Ascending aorta (tissue), 2 donors: ENCODE results near the gene RIMS4. TPM values are rescaled to one million over a fixed set of nuclear protein-coding genes. Genes with fewer than 3 reads are reported as not detected.

Experiments used
- DNase-seq, 2 donors: peaks; one replicate each; pipeline ENCODE4 v3.0.0-alpha.2; 2019; ENCODE audit warnings: low spot score in 2 of 2
- H3K27ac ChIP-seq, 2 donors: fragments of 200-600 bp; sonication (generic); one replicate each; pipeline ENCODE4 v1.5.1; 2016 to 2017; ENCODE audit warnings: mild to moderate bottlenecking in 1 of 2
- H3K27me3 ChIP-seq: fragments of 200-600 bp; sonication (generic); one replicate; pipeline ENCODE4 v1.5.1; 2017
- H3K36me3 ChIP-seq, 2 donors: fragments of 200-600 bp; sonication (generic); one replicate each; pipeline ENCODE4 v1.5.1; 2016
- H3K4me1 ChIP-seq, 2 donors: fragments of 200-600 bp; sonication (generic); one replicate each; pipeline ENCODE4 v1.5.1; 2016 to 2017; ENCODE audit warnings: mild to moderate bottlenecking in 1 of 2
- H3K4me3 ChIP-seq, 2 donors: fragments of 200-600 bp; sonication (generic); one replicate each; pipeline ENCODE4 v1.5.1; 2016 to 2017; ENCODE audit warnings: mild to moderate bottlenecking in 1 of 2
- H3K9me3 ChIP-seq, 2 donors: fragments of 200-600 bp; sonication (generic); one replicate each; pipeline ENCODE4 v1.5.1; 2016
- CTCF ChIP-seq, 3 experiments: fragments of 200-600 bp in 2 of 3; fragments of 450-650 bp in 1 of 3; sonication (generic) in 2 of 3; IDR thresholded peaks; one replicate each; pipeline ENCODE4 v1.5.1; 2016 to 2019; ENCODE audit warnings: antibody characterized with exemption in 3 of 3, mild to moderate bottlenecking in 1 of 3, moderate library complexity in 1 of 3
- intact Hi-C: fragments of 100-400 bp; cut with DNase I; formaldehyde crosslinking; loops from one replicate; pipeline ENCODE4 v1.15.1; 2023
- total RNA-seq: library from RNA; depleted of rRNA; stranded (reverse); fragments of >200 nt; gene quantifications from one replicate; pipeline ENCODE4 v1.1.0, GENCODE V29; 2016

The RIMS4 gene
- total RNA-seq, 1 donor from 2014 or later, result 4.0 TPM

GRCh38 chr20:44701858-44702256 lies 108.5 kb downstream of the RIMS4 start:
- Histone ChIP-seq H3K27ac (peak overlapping the region; percentile 87 to 93), H3K4me1 (peaks cover 12 to 46% of the 10 kb centered on the region in 2 donors)
- intact Hi-C loops, result no loop called here

More at GRCh38 chr20:44701858-44702256, 108.5 kb downstream of the RIMS4 start:
- no peak for DNase-seq
- H3K9me3 ChIP-seq, result no peaks in the 10 kb centered on the region
- no peak for TF ChIP-seq CTCF (IDR thresholded peaks at IDR 0.05)
- H3K4me3 ChIP-seq, result no peak overlapping the region
- no peaks in the 10 kb centered on the region for H3K36me3 ChIP-seq
- H3K27me3 ChIP-seq, result no peaks in the 10 kb centered on the region

Other genes starting within 250 kb of the RIMS4 start
- gene PKIG, start 228.0 kb downstream of the RIMS4 start, total RNA-seq, result 84.7 TPM
- gene ADA, start 158.8 kb downstream of the RIMS4 start, total RNA-seq, result 0.75 TPM
- 377 TPM for gene CCN5, start 95.2 kb downstream of the RIMS4 start, total RNA-seq
- 62.6 TPM for gene KCNK15, start 64.7 kb downstream of the RIMS4 start, total RNA-seq
- gene YWHAB, start 75.2 kb upstream of the RIMS4 start, total RNA-seq, result 50.4 TPM
- gene PABPC1L, start 99.5 kb upstream of the RIMS4 start, total RNA-seq, result 22.9 TPM
- 11.1 TPM for gene TOMM34, start 149.9 kb upstream of the RIMS4 start, total RNA-seq
- gene STK4, start 156.0 kb upstream of the RIMS4 start, total RNA-seq, result 20.6 TPM